ENCODE results near the gene HYAL3. TPM values are rescaled to one million over a fixed set of nuclear protein-coding genes. Genes with fewer than 3 reads are reported as not detected.
A peak's percentile ranks its signal among the peaks of the same experiment; 100 is the strongest.

HYAL3 gene
- total RNA-seq, 1 experiment from 2014 or later = 10.3 TPM

- TF ChIP-seq REST (IDR thresholded peaks at IDR 0.05; ENCODE audit: low read depth) (no peak), SP1 (IDR thresholded peaks at IDR 0.05; ENCODE audit: low read depth) (no peak), POLR2A (IDR thresholded peaks at IDR 0.05; ENCODE audit: borderline replicate concordance, extremely low read depth, insufficient read depth, insufficient read length) (no peak)
Observed at GRCh38 chr3:50266836-50267235, 32.4 kb downstream of the HYAL3 start (continued).

DNA sequence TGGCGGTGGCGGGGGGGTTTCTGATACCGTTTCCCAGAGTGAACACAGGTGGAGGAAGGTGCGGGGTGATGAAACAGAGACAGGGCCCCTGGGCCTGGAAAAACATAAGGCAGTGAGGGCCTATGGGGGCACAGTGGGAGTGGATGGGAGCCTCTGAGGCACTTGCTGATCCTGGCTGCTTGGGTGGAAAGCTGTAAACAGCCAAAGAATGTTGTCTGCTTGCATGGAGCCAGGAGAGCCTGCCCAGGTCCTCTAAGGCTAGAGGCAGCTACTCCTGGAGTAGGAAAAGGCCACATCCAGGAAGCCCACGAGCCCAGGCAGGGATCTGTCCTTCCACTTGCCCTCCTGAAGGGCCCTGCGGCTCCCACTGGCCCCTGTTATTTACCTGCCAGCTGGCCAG lies 33.2 kb downstream of the HYAL3 start:
- H3K36me3 ChIP-seq (ENCODE audit: control insufficient read depth in 1 of 2, insufficient read depth in 2 of 2, low read length in 2 of 2) = no peaks in the 10 kb centered on the region
- no peaks in the 10 kb centered on the region for H3K9me3 ChIP-seq (ENCODE audit: control insufficient read depth in 1 of 2, insufficient read depth in 1 of 2, low read depth in 1 of 2, low read length in 2 of 2)
- no peaks in the 10 kb centered on the region for H4K20me1 ChIP-seq (ENCODE audit: insufficient read depth)
- no peak for DNase-seq (ENCODE audit: low read depth, low spot score)
- H3K4me3 ChIP-seq (replicated peaks in 1 of 2; ENCODE audit: low read depth in 1 of 2, low read length in 2 of 2) = peak overlapping the region in 1 of 2 experiments; percentile 56; a peak in 1 of 4 replicates
- RAD21 ChIA-PET (ENCODE audit: low non-redundant PET in 1 of 2, low total read pairs in 2 of 2, uncharacterized antibody in 2 of 2, unreplicated experiment in 2 of 2) = interaction anchor here in 1 of 2 experiments (0.6 kb wide), 1 partner anchor 61 kb away, joined by 3 read pairs; the partner anchor contains the start of gene SLC38A3
- intact Hi-C loops (cut with micrococcal nuclease) = no loop called here
- POLR2A ChIA-PET = interaction anchor here (1.4 kb wide), 1 partner anchor 19 kb away, joined by 3 read pairs; no protein-coding TSS in a partner anchor
- H3K4me1 ChIP-seq (ENCODE audit: control insufficient read depth in 1 of 2, insufficient read depth in 2 of 2, low read length in 2 of 2) = peaks cover 77 to 97% of the 10 kb centered on the region in 2 experiments
- H3K27me3 ChIP-seq (ENCODE audit: insufficient read depth, low read length) = no peaks in the 10 kb centered on the region
- no peaks in the 10 kb centered on the region for H3K79me2 ChIP-seq (ENCODE audit: insufficient read depth, low read length)
- CTCF ChIA-PET = interaction anchor here (1.6 kb wide), 1 partner anchor 71 kb away, joined by 6 read pairs; no protein-coding TSS in a partner anchor
- no TSS peak for BruUV-seq (replicated peaks)
- H3K4me2 ChIP-seq (ENCODE audit: low read length) = peak overlapping the region; percentile 80
- no peak overlapping the region for H2AFZ ChIP-seq (ENCODE audit: low read depth, low read length, poor library complexity, severe bottlenecking)
- H3K9ac ChIP-seq (ENCODE audit: low read length) = peak overlapping the region; percentile 62
- TF ChIP-seq POLR2AphosphoS5 (IDR thresholded peaks at IDR 0.05; ENCODE audit: low read depth, low read length) = no peak
- TF ChIP-seq RAD21 (IDR thresholded peaks at IDR 0.05; ENCODE audit: low read depth) = no peak
- no peak for TF ChIP-seq TCF7L2 (IDR thresholded peaks at IDR 0.05; ENCODE audit: borderline replicate concordance, extremely low read depth, insufficient read depth, insufficient read length)
- no peak for TF ChIP-seq ATF3 (IDR thresholded peaks at IDR 0.05)
- TF ChIP-seq EGR1 (IDR thresholded peaks at IDR 0.05; ENCODE audit: low read depth) = no peak
- TF ChIP-seq REST (IDR thresholded peaks at IDR 0.05; ENCODE audit: low read depth) = no peak
- TF ChIP-seq EZH2 (IDR thresholded peaks at IDR 0.05) = no peak
- no peak for TF ChIP-seq FOSL1 (IDR thresholded peaks at IDR 0.05; ENCODE audit: low read depth)
- no peak for TF ChIP-seq CEBPB (IDR thresholded peaks at IDR 0.05; ENCODE audit: low read depth)
- no peak for TF ChIP-seq CBX3 (IDR thresholded peaks at IDR 0.05; ENCODE audit: low read depth)
- TF ChIP-seq POLR2A (IDR thresholded peaks at IDR 0.05; ENCODE audit: borderline replicate concordance, extremely low read depth, insufficient read depth, insufficient read length) = no peak
- no peak for TF ChIP-seq ELF1 (IDR thresholded peaks at IDR 0.05; ENCODE audit: borderline replicate concordance, low read depth)
- TF ChIP-seq JUND (IDR thresholded peaks at IDR 0.05) = no peak
- no peak for TF ChIP-seq ZFX (IDR thresholded peaks at IDR 0.05)
- no peak for TF ChIP-seq SIN3A (IDR thresholded peaks at IDR 0.05; ENCODE audit: low read depth)
- no peak for TF ChIP-seq YY1 (IDR thresholded peaks at IDR 0.05; ENCODE audit: extremely low read depth, insufficient replicate concordance, low read depth, low read length)
- no peak for TF ChIP-seq SRF (IDR thresholded peaks at IDR 0.05; ENCODE audit: low read depth)
- TF ChIP-seq MAX (IDR thresholded peaks at IDR 0.05) = no peak
- TF ChIP-seq SP1 (IDR thresholded peaks at IDR 0.05; ENCODE audit: low read depth) = no peak
- no peak for TF ChIP-seq EZH2phosphoT487 (IDR thresholded peaks at IDR 0.05; ENCODE audit: borderline replicate concordance)
- ATAC-seq = no peak
- no peaks in the 10 kb centered on the region for H3K9me2 ChIP-seq (ENCODE audit: insufficient read depth)
- H3K27ac ChIP-seq (ENCODE audit: low read depth, low read length) = peak overlapping the region; percentile 86

Data from HCT116 (cell line).